ENCODE results near the gene NARS2.

NARS2 gene

DNA sequence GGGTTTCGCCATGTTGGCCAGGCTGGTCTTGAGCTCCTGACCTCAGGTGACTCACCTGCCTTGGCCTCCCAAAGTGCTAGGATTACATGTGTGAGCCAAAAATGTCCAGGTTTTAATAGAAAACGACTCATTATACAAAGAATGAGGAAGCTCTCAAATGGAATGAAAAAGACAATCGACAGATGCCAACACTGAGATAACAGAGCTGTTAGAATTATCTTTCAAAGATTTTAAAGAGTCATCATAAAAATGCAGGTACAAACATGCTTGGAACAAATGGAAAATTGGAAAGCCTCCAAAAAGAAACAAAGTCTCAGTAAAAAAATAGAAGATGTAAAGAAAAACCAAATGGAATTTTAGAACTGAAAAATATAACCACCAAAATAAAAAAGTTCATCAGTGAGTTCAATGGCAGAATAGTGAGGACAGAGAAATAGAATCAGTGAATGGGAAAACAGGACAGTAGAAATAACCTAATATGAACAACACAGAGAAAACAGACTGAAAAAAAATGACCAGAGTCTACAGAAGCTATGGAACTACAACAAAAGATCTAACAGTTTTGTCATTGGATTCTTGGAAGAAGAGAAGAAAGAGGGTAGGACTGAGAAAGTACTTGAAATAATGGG, 168.0 kb downstream of the NARS2 start:
- no peak for DNase-seq

DNA sequence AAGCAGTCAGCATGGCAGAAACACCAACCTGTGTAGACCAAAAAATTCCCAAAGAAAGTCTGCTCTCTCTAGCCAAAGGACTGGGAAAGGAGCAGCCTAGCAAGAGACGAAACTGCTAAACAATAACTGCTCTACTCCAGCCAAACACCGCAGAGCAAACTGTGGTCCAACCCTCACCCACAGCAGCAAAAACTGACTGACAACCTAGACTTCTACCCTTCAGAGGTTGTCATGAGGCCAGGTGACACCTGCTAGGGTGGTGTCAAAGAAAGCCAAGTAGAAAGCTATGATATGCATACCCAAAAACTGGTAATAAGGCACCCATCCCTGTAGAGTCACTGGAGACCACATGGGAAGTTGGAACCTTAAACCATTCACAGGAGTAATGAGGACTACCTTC, 168.9 kb downstream of the NARS2 start:
- DNase-seq, result no peak

DNA sequence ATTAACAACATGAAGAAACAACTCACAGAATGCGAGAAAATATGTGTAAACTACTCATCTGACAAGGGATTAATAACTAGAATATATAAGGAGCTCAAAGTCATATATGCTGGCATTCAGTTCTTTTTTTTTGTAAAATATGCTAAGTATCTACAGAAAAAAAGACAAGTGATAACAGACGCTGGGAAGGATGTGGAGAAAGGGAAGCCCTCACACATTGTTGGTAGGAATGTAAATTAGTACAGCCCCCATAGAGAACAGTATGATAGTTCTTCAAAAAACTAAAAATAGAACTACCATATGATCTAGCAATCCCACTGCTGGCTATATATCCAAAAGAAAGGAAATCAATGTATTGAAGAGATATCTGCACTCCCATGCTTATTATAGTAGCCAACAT, 170.9 kb downstream of the NARS2 start:
- DNase-seq, result no peak

DNA sequence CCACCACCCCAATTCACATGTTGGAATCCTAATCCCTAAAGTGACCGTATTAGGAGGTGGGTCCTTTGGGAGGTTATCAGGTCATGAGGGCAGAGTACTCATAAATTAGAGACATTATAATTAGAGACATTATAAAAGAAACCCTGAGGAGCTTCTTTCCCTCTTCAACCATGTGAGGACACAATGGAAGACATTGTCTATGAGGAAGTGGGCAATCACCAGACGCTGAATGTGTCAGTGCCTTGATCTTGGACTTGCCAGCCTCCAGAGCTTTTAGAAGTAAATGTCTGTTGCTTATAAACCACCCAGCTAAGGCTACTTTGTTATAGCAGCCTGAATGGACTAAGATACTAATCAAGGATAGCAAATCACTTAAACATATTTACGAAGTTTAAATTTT, 171.8 kb downstream of the NARS2 start:
- DNase-seq, result no peak

DNA sequence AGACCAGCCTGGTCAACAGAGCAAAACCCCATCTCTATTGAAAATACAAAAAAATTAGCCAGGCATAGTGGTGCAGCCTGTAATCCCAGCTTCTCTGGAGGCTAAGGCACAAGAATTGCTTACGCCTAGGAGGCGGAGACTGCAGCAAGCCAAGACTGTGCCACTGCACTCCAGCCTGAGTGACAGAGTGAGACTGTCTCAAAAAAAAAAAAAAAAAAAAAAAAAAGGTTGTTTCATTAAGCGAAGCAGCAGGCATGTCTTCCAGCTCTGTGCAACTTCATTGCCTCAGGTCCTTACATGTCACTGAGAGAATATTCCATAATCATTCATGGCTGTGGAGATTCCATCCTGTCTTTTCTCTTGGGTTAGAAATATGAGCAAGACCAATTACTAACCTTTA, 174.0 kb downstream of the NARS2 start:
- no peak for DNase-seq

DNA sequence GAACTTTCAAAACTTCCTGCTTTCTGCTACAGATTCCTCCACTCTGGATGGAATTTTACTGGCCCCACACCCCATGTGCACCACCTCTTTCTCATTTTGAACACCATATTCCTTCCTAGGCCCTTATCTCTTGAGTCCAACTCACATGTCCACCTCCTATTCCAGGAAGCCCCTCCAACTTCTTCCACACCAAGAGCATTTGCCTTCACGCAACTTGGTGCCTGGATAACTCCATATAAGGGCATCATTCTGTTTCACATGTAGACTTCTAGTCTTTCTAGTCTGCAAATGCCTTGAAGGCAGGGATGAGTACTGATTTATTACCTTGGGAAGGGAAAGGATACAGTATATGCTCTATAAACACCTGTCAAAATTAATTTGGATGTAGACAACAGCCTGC, 174.5 kb downstream of the NARS2 start:
- no peak for DNase-seq

DNA sequence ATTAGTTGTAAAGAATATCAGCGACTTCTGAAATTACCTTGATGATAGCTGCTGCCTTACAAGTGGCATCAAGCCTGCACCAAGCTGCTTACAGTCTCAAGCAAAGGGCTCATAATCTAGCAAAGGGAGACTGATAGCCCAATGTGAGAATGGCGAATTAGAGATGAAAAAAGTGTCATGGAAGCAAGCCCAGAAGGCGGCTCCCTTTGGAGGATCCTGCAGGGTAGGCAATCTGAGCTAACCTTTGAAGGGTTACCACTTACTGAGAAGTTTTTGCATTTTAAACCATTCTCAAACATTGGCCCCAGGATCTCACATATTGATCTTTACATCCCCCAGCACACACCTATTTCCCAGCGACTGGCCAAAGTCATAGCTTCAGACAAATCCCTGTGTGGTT, 175.5 kb downstream of the NARS2 start:
- DNase-seq, result no peak

DNA sequence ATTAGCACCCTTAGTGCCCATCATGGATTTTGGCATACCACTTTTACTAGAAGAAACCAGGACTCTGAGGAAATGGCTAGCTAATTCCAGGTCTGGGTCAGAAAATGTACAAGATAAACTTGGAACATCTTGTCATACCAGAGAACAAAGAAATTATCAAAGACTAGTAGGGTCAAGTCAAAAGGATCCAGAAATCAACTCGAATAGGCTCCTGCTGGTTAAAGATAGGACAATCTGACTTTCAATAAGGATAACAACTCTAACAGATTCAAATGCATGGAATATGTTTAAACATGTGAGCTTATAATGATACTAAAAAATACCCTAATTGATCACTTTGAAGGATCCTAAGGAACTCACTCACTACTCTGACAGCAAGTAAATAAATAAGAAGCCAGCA, 175.9 kb downstream of the NARS2 start:
- no peak for DNase-seq

DNA sequence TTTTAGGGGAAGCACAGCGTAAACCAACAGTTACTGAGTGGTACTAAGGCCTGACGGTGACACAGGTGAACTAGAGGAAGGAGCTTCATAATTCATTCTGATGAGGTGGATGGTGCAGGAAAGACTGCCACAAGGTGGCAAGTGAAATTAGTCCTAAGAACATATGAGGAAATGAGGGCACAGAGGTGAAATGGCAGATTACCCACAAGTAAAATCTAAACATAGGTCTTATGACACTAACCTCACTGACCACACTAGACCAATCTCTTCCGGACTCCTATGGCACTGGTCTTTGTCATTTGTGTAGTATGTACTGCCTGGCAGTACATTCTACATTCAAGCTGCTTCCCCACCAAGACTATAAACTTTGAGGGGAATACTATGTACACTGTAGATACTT, 177.3 kb downstream of the NARS2 start:
- DNase-seq, result no peak

DNA sequence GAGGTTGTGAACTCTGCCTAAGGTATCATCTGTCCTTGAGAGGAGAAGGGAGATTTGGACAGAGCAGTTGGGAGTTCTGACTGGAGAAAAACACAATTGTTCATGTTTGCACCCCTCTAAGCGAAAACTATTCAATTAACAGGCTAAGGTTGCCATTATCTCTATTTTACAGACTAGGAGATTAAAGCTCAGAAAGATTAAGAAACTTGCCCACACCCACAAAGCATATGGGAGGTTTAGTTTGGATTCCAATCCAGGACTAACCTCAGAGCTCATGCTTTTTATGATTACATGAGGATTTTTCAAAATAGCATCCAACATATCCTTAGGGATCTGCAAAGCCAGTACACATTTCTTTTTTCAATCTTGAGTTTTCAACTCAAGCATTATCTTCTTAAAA, 179.1 kb downstream of the NARS2 start:
- DNase-seq, result no peak

DNA sequence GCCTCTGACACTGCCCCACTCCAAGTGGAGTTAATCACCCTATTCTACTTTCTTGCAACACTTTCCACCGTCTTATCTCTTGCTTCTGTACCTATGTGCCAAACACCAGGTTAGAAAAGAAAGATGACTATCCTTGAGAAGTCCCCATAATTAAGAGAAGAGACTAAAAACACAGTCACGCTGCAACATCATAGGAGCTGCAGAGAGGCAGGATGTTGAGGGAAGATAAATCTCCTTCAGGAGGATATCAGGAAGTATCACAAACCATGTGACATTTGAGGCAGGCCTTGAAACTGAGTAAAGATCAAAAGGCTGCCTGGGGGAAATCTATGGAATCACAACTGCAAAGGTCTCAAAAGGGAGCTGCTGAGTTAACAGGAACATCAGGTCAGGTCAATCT, 181.8 kb downstream of the NARS2 start:
- DNase-seq, result no peak

DNA sequence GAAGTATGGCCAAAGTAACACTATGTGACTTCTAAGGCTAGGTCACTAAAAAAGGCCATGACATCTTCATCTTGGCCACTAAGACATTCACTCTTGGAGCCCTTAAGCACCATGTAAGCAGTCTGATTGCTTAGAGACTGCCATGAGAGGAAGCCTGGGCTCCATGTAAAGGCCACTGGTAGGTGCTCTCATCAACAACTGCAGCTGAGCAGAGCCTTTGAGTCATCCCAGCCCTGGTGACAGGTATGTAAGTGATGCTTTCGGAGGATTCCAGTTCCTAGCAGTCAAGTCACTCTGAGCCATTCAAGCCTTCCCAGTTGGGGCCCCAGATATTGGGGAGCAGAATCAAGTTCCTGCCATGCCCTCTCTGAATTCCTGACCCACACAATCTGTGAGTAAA, 183.2 kb downstream of the NARS2 start:
- DNase-seq, result no peak

DNA sequence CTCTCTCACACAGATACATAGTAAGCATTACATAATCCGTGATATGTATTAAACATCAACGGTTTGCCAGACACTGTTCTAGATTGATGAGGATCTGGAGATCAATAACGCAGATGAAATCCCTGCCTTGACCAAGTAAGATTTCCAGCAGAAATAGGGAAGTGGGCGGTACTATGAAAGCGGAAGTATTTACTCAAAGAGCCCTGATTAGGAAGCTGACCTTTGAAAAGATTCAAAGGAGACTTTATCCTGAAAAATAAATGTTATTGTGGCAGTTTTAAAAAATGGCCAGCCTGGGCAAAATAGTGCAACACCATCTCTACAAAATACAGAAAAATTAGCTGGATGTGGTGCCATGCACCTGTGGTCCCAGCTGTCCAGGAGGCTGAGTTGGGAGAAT, 183.9 kb downstream of the NARS2 start:
- DNase-seq, result no peak

DNA sequence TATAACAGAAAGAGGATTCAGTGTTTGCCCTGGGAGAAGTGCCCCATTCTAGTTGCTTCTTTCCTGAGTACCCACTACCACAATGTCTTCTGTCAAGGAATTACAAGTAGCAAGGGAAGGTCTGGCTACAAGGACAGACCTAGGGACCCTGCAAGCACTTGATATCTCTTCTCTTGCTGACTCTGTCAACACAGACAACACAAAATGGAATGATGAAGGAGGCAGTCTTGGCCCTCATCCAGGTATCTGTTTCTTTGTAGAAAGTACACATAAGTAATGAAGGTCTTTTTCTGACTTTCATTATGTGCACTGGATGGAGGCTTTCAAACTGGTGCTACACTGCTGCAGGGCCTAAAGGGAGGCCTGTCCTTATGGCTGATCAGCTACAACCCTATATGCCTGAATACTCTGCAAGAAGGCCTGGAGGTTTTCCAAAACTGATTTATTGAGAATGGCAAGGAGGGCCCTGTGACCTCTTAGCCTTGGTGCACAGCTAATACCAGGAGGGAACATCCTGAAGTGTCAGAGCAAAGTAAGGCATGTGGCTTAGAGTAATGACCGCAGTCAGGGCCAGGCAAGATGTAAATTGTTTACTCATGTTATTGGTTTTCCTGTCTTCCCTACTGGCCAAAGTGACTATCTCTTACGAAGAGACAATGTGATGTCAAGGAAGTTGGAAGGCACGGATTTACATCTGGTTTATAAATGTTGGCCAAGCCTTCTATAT, 188.3 kb downstream of the NARS2 start:
- no peak for DNase-seq

Data from NCI-H1092 (cell line).